H9 (cell line): Measurements from ENCODE around the gene SIX5. TPM values are rescaled to one million over a fixed set of nuclear protein-coding genes. Genes with fewer than 3 reads are reported as not detected.
A peak's percentile ranks its signal among the peaks of the same experiment; 100 is the strongest.

Experiments
- DNase-seq: peaks from one replicate; pipeline ENCODE4 v3.0.0-alpha.2; 2017
- H2AFZ ChIP-seq: one replicate; pipeline ENCODE4 v1.6.1; 2013; ENCODE audit warnings: mild to moderate bottlenecking, low read length, control low read depth, moderate library complexity
- H2AK5ac ChIP-seq: 2 replicates; pipeline ENCODE4 v1.6.1; 2013; ENCODE audit warnings: low read length, control low read depth, mixed read lengths; ENCODE audit not compliant: insufficient read length
- H2BK120ac ChIP-seq: one replicate; pipeline ENCODE4 v1.6.1; 2013; ENCODE audit warnings: low read depth, mild to moderate bottlenecking, low read length, control low read depth, inconsistent platforms; ENCODE audit not compliant: poor library complexity, severe bottlenecking
- H2BK12ac ChIP-seq: 2 replicates; pipeline ENCODE4 v1.6.1; 2013; ENCODE audit warnings: low read length, control low read depth, mixed read lengths, low read depth; ENCODE audit not compliant: insufficient read length
- H2BK15ac ChIP-seq: 2 replicates; pipeline ENCODE4 v1.6.1; 2013; ENCODE audit warnings: low read depth, low read length, control low read depth
- H2BK20ac ChIP-seq: one replicate; pipeline ENCODE4 v1.6.1; 2013; ENCODE audit warnings: low read depth, mild to moderate bottlenecking, low read length, control low read depth, inconsistent platforms; ENCODE audit not compliant: poor library complexity, severe bottlenecking
- H2BK5ac ChIP-seq: 2 replicates; pipeline ENCODE4 v1.6.1; 2013; ENCODE audit warnings: low read length, control low read depth, mixed read lengths; ENCODE audit not compliant: insufficient read length
- H3K14ac ChIP-seq: 2 replicates; pipeline ENCODE4 v1.6.1; 2013; ENCODE audit warnings: low read length, control low read depth; ENCODE audit not compliant: insufficient read depth
- H3K18ac ChIP-seq: 2 replicates; pipeline ENCODE4 v1.6.1; 2013; ENCODE audit warnings: low read depth, mild to moderate bottlenecking, mixed read lengths, low read length, control low read depth; ENCODE audit not compliant: insufficient read length
- H3K23ac ChIP-seq: 2 replicates; pipeline ENCODE4 v1.6.1; 2013; ENCODE audit warnings: low read length, control low read depth, mixed read lengths, low read depth; ENCODE audit not compliant: insufficient read length
- H3K23me2 ChIP-seq: 2 replicates; pipeline ENCODE4 v1.6.1; 2013; ENCODE audit warnings: low read depth, mild to moderate bottlenecking, mixed read lengths, low read length, control low read depth; ENCODE audit not compliant: insufficient read length, poor library complexity, severe bottlenecking
- H3K27ac ChIP-seq: 2 replicates; pipeline ENCODE4 v1.5.1; 2013; ENCODE audit warnings: low read length, control low read depth, mixed read lengths, low read depth; ENCODE audit not compliant: insufficient read length
- H3K27me3 ChIP-seq: 2 replicates; pipeline ENCODE4 v1.6.1; 2013; ENCODE audit warnings: low read length, control low read depth, inconsistent platforms; ENCODE audit not compliant: insufficient read depth
- H3K4ac ChIP-seq: 2 replicates; pipeline ENCODE4 v1.6.1; 2013; ENCODE audit warnings: low read depth, mild to moderate bottlenecking, control low read depth, inconsistent platforms, low read length, moderate library complexity
- H3K4me1 ChIP-seq: 2 replicates; pipeline ENCODE4 v1.6.1; 2013; ENCODE audit warnings: low read length, control low read depth, inconsistent platforms; ENCODE audit not compliant: insufficient read depth
- H3K4me2 ChIP-seq: 2 replicates; pipeline ENCODE4 v1.6.1; 2013; ENCODE audit warnings: low read length, control low read depth, mixed read lengths; ENCODE audit not compliant: insufficient read length, insufficient read depth
- H3K56ac ChIP-seq: 2 replicates; pipeline ENCODE4 v1.6.1; 2013; ENCODE audit warnings: low read depth, mild to moderate bottlenecking, mixed read lengths, low read length, control low read depth; ENCODE audit not compliant: insufficient read length
- H3K79me1 ChIP-seq: 2 replicates; pipeline ENCODE4 v1.6.1; 2013; ENCODE audit warnings: low read depth, mild to moderate bottlenecking, moderate library complexity, low read length, control low read depth, inconsistent platforms; ENCODE audit not compliant: insufficient read depth, poor library complexity, severe bottlenecking
- H3K79me2 ChIP-seq: 2 replicates; pipeline ENCODE4 v1.6.1; 2013; ENCODE audit warnings: low read length, control low read depth, inconsistent platforms; ENCODE audit not compliant: insufficient read depth
- H3K9ac ChIP-seq: 2 replicates; pipeline ENCODE4 v1.6.1; 2013; ENCODE audit warnings: low read length, control low read depth, mixed read lengths; ENCODE audit not compliant: insufficient read length; ENCODE audit errors: extremely low read depth
- H3K9me3 ChIP-seq: one replicate; pipeline ENCODE4 v1.6.1; 2013; ENCODE audit warnings: low read depth, low read length, inconsistent platforms; ENCODE audit not compliant: control insufficient read depth
- H3T11ph ChIP-seq: one replicate; pipeline ENCODE4 v1.6.1; 2013; ENCODE audit warnings: mild to moderate bottlenecking, low read length, control low read depth, inconsistent platforms
- H4K20me1 ChIP-seq: one replicate; pipeline ENCODE4 v1.6.1; 2013; ENCODE audit not compliant: control insufficient read depth, insufficient read length, insufficient read depth
- H4K5ac ChIP-seq: 2 replicates; pipeline ENCODE4 v1.6.1; 2013; ENCODE audit warnings: low read depth, mild to moderate bottlenecking, mixed read lengths, low read length, control low read depth; ENCODE audit not compliant: insufficient read length
- H4K8ac ChIP-seq: replicated peaks from 2 replicates; pipeline ENCODE4 v1.6.1; 2013; ENCODE audit warnings: low read length, control low read depth, mixed read lengths, low read depth; ENCODE audit not compliant: insufficient read length
- H4K91ac ChIP-seq: 2 replicates; pipeline ENCODE4 v1.6.1; 2013; ENCODE audit warnings: low read depth, mild to moderate bottlenecking, moderate library complexity, mixed read lengths, low read length, control low read depth; ENCODE audit not compliant: insufficient read length
- H3K27ac Mint-ChIP-seq, 3 experiments: 2 replicates in 2 of 3; 3 replicates in 1 of 3; pipeline ENCODE4 v1.8.0; 2020 to 2021; ENCODE audit warnings: mixed read lengths in 3 of 3, mild to moderate bottlenecking in 1 of 3, moderate library complexity in 1 of 3
- H3K27me3 Mint-ChIP-seq: 2 replicates; pipeline ENCODE4 v1.8.0; 2021; ENCODE audit warnings: low read depth, mild to moderate bottlenecking, moderate library complexity, mixed read lengths
- H3K36me3 Mint-ChIP-seq, 3 experiments: 2 replicates in 2 of 3; 3 replicates in 1 of 3; pipeline ENCODE4 v1.8.0; 2020 to 2021; ENCODE audit warnings: low read depth in 3 of 3, mixed read lengths in 3 of 3; ENCODE audit not compliant: insufficient read depth in 1 of 3
- H3K4me1 Mint-ChIP-seq, 2 experiments: 2 replicates each; pipeline ENCODE4 v1.8.0; 2020; ENCODE audit warnings: mixed read lengths in 2 of 2
- H3K4me3 Mint-ChIP-seq, 2 experiments: 2 replicates in 1 of 2; 3 replicates in 1 of 2; pipeline ENCODE4 v1.8.0; 2020 to 2021; ENCODE audit warnings: mild to moderate bottlenecking in 2 of 2, mixed read lengths in 2 of 2, moderate library complexity in 1 of 2
- H3K9me3 Mint-ChIP-seq, 2 experiments: 2 replicates in 1 of 2; 3 replicates in 1 of 2; pipeline ENCODE4 v1.8.0; 2020; ENCODE audit warnings: mild to moderate bottlenecking in 2 of 2, mixed read lengths in 2 of 2, moderate library complexity in 1 of 2
- WGBS: extraction: QIAGEN DNeasy Blood & Tissue Kit; methylation state at CpG from one replicate; pipeline ENCODE4 v1.1.7; 2013; ENCODE audit warnings: missing lambda C conversion rate, low lambda C conversion rate, mixed read lengths; ENCODE audit not compliant: insufficient read length; ENCODE audit errors: extremely low coverage; 5-methylcytosine and 5-hydroxymethylcytosine counted together
- total RNA-seq: library from RNA; stranded (reverse); gene quantifications from 2 replicates; pipeline ENCODE4 v1.2.1, GENCODE V29; 2021
- TF ChIP-seq, protein P1 (sequence below): fragments of 200-600 bp; sonication (generic); conservative IDR thresholded peaks from 3 replicates; pipeline ENCODE4 v1.8.0; 2021; ENCODE audit warnings: antibody characterized with exemption, mild to moderate bottlenecking

Gene SIX5
- total RNA-seq, 1 experiment from 2014 or later, result 41.7 TPM

DNA sequence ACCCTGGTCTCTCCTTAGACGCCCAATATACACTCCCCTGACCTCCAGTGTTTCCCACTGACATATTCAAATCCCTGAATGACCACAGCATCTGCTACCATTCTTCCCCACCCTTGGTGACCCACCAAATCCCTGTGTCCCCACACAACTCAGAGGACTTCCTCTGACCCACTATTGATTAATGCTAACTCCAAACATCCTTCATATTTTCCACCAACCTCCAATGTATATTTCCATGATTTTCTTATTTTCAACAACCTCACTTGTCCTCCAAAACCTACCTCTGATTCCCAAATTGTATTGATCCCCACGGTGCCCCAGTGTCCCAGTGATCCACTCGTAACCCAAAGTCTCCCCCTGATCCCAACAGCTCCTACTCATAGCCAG lies 24.1 kb upstream of the SIX5 start:
- H3K27me3 ChIP-seq, result no peaks in the 10 kb centered on the region
- H3K4ac ChIP-seq, result no peak overlapping the region
- Mint-ChIP-seq H3K27me3 (peaks cover 22% of the 10 kb centered on the region), H3K9me3 (peaks cover 0 to 2% of the 10 kb centered on the region in 2 experiments; a peak in 1 of 5 replicates), H3K4me1 (peaks cover 20 to 25% of the 10 kb centered on the region in 2 experiments), H3K4me3 (peak overlapping the region; percentile 54 to 79), H3K36me3 (peaks cover 12 to 27% (median 26%) of the 10 kb centered on the region in 3 experiments), H3K27ac (peak overlapping the region; percentile 9 to 83 (median 73); a peak in 3 of 7 replicates)
- no peak overlapping the region for H4K5ac ChIP-seq
- no peak overlapping the region for H3K27ac ChIP-seq
- no peak overlapping the region for H2BK120ac ChIP-seq
- TF ChIP-seq, protein P1, sequence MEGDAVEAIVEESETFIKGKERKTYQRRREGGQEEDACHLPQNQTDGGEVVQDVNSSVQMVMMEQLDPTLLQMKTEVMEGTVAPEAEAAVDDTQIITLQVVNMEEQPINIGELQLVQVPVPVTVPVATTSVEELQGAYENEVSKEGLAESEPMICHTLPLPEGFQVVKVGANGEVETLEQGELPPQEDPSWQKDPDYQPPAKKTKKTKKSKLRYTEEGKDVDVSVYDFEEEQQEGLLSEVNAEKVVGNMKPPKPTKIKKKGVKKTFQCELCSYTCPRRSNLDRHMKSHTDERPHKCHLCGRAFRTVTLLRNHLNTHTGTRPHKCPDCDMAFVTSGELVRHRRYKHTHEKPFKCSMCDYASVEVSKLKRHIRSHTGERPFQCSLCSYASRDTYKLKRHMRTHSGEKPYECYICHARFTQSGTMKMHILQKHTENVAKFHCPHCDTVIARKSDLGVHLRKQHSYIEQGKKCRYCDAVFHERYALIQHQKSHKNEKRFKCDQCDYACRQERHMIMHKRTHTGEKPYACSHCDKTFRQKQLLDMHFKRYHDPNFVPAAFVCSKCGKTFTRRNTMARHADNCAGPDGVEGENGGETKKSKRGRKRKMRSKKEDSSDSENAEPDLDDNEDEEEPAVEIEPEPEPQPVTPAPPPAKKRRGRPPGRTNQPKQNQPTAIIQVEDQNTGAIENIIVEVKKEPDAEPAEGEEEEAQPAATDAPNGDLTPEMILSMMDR, result no peak
- peaks cover 8% of the 10 kb centered on the region for H3K79me1 ChIP-seq
- H3K4me1 ChIP-seq, result 0 out of 2 replicates have a peak, but pooled peaks cover 3% of the 10 kb centered on the region
- no CpG with 5 or more reads among the region's 3 CpGs for WGBS
- no peak overlapping the region for H4K91ac ChIP-seq
- no peak overlapping the region for H3K4me2 ChIP-seq
- no peak overlapping the region for H2AFZ ChIP-seq
- 0 out of 2 replicates have a peak, but pooled peaks cover 3% of the 10 kb centered on the region for H3K79me2 ChIP-seq
- H3K56ac ChIP-seq, result no peak overlapping the region
- H3K23ac ChIP-seq, result no peak overlapping the region
- H3K9ac ChIP-seq, result no peak overlapping the region
- H4K8ac ChIP-seq, result no peak overlapping the region
- no peak overlapping the region for H2BK20ac ChIP-seq
- H2BK12ac ChIP-seq, result no peak overlapping the region
- no peak for DNase-seq
- peaks cover 7% of the 10 kb centered on the region for H3K23me2 ChIP-seq
- no peaks in the 10 kb centered on the region for H4K20me1 ChIP-seq
- no peak overlapping the region for H2BK15ac ChIP-seq
- H3K14ac ChIP-seq, result no peak overlapping the region
- no peak overlapping the region for H3T11ph ChIP-seq
- H3K9me3 ChIP-seq, result no peaks in the 10 kb centered on the region
- H2AK5ac ChIP-seq, result no peak overlapping the region
- no peak overlapping the region for H3K18ac ChIP-seq
- no peak overlapping the region for H2BK5ac ChIP-seq
